Measurements from ENCODE around the gene LCN2. TPM values are rescaled to one million over a fixed set of nuclear protein-coding genes. Genes with fewer than 3 reads are reported as not detected.
"Not testable (repeated sequence)": the region's sequence is repeated elsewhere in the genome, so short reads cannot be mapped to it uniquely, and the experiment has no call there.

Gene LCN2
- total and polyA plus RNA-seq, 7 donors: 0.08 to 2.1 (median 0.80) TPM; not detected in 1

- TF ChIP-seq CTCF (IDR thresholded peaks at IDR 0.05): peak; percentile 45
- intact Hi-C loops (cut with DNase I); H3K36me3 ChIP-seq (ENCODE audit: insufficient read depth in 1 of 2, low read depth in 1 of 2); H3K4me3 ChIP-seq; H3K9me3 ChIP-seq; H3K27ac ChIP-seq; ATAC-seq; H3K27me3 ChIP-seq (ENCODE audit: insufficient read depth in 3 of 3, low read length in 2 of 3): not testable (repeated sequence)
- 25 to 29% (median 26%) methylated on average over 12 of the region's 12 CpGs for WGBS, 3 donors
- peaks cover 27% of the 10 kb centered on the region for H3K4me1 ChIP-seq
- DNase-seq: peak; percentile 55 to 70
These were observed 19.2 kb upstream of the LCN2 start for GRCh38 chr9:128129976-128130590.

DNA sequence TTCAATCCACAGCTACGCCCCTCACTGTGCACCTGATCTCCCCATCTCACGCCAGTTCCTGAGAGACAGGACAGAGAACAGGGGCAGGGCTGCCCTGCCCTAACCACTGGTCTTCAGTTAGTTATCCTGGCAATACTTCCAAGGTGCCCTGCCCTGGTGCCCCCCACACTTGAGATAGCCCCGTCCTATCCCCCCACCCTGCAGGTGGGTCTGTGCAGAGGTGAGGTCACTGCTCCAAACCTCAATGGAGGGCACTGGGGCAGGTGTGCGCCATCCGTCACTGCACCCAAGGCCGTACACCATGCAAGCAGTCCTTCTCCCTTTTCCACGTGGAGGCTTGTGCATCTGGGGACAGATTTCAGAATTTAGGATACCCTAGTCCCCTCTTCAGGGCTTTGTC lies 18.6 kb upstream of the LCN2 start:
- H3K4me3 ChIP-seq; intact Hi-C loops (cut with DNase I); H3K36me3 ChIP-seq (ENCODE audit: insufficient read depth in 1 of 2, low read depth in 1 of 2); ATAC-seq; H3K27ac ChIP-seq; H3K27me3 ChIP-seq (ENCODE audit: insufficient read depth in 3 of 3, low read length in 2 of 3); H3K9me3 ChIP-seq: not testable (repeated sequence)
- peak; percentile 6 to 34 for DNase-seq
- WGBS, 3 donors: 64 to 73% (median 72%) methylated on average over 6 to 7 of the region's 7 CpGs
- H3K4me1 ChIP-seq: peaks cover 21% of the 10 kb centered on the region

GRCh38 chr9:128131346-128131745 lies 17.9 kb upstream of the LCN2 start:
- H3K36me3 ChIP-seq (ENCODE audit: insufficient read depth in 1 of 2, low read depth in 1 of 2); H3K27ac ChIP-seq; H3K27me3 ChIP-seq (ENCODE audit: insufficient read depth in 3 of 3, low read length in 2 of 3); intact Hi-C loops (cut with DNase I); ATAC-seq; H3K9me3 ChIP-seq; H3K4me3 ChIP-seq: not testable (repeated sequence)
- H3K4me1 ChIP-seq: peaks cover 14% of the 10 kb centered on the region
- WGBS, 3 donors: 64 to 73% (median 70%) methylated on average over 8 of the region's 8 CpGs
- DNase-seq: peak; percentile 4 to 20

- DNase-seq: peak; percentile 30 to 57
- H3K27ac ChIP-seq; H3K4me1 ChIP-seq; intact Hi-C loops (cut with DNase I); ATAC-seq; H3K36me3 ChIP-seq (ENCODE audit: insufficient read depth in 1 of 2, low read depth in 1 of 2); H3K4me3 ChIP-seq; H3K9me3 ChIP-seq; H3K27me3 ChIP-seq (ENCODE audit: insufficient read depth in 3 of 3, low read length in 2 of 3): not testable (repeated sequence)
- WGBS, 3 donors: 15 to 31% (median 17%) methylated on average over 8 of the region's 8 CpGs
These were observed 17.1 kb upstream of the LCN2 start for GRCh38 chr9:128132139-128132538.

DNA sequence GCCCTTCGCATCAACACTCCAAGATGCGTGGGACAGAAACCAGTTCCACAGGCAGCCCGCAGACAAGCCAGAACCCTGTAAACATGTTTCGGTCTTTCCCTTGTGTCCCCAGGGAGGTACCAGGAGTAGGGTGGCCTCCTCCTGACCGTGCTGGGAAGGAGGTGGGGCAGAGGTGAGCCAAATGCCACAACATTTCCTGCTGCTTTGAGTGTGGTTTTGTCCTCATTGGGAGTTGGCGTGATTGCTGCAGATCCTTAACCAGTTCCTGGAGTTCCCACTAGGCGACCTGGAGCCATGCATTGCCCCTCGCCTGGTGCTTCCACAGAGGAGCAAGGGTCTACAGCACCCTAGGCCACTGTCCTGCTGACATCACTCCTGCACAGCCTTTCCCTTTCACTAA lies 13.7 kb upstream of the LCN2 start:
- intact Hi-C loops (cut with DNase I); H3K36me3 ChIP-seq (ENCODE audit: insufficient read depth in 1 of 2, low read depth in 1 of 2); H3K4me3 ChIP-seq; H3K9me3 ChIP-seq; H3K4me1 ChIP-seq; DNase-seq; H3K27me3 ChIP-seq (ENCODE audit: insufficient read depth in 3 of 3, low read length in 2 of 3); H3K27ac ChIP-seq; ATAC-seq: not testable (repeated sequence)
- 84 to 88% (median 87%) methylated on average over 8 of the region's 8 CpGs for WGBS, 3 donors

DNA sequence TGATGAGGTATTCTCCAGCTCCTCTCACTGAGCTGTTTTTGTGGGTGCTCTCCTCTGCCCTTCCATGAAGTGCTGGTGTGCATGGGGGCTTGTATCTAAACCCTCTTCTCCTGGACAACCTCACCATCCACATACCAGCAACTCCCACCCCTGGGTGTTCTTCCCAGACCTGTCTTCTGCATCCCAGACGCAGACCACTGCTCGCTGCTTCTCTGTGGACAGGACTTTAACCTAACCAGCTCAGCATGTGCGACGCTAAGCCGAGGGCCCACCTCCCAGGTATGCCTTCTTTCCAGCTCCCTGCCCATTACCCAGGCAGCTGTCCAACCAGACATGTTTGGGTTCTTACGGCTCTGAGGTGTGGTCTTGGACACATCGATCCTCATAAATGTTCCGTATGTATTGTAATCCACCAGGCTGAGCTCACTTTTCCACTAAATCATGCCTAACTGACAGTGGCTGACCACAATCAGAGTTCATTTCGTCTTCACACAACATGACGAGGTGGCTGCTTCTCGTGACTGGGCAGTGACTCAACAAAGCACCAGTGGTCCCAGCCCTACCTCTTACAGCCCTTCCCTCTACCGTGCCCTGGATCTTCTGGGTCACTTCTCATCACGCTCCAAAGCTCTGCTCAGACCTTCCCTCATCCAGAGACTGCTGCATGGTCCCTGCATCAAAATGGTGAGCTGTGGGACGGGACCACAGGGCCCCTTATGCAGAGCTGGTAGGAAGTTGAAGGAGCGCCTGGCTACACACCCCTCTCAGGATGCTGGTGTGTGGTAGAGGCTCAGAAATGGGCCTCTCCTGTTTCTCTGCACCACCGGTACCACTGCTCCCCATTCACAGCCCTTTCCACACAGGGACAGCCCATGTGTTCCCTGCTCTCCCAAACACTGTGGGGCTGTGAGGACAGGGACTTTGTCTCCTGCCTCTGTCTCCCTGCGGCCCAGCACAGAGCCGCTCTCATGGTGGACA lies 12.1 kb upstream of the LCN2 start:
- Histone ChIP-seq H3K4me3 (no peak overlapping the region), H3K36me3 (ENCODE audit: insufficient read depth in 1 of 2, low read depth in 1 of 2) (no peaks in the 10 kb centered on the region), H3K27me3 (ENCODE audit: insufficient read depth in 3 of 3, low read length in 2 of 3) (no peaks in the 10 kb centered on the region), H3K9me3 (no peaks in the 10 kb centered on the region), H3K4me1 (no peaks in the 10 kb centered on the region), H3K27ac (no peak overlapping the region)
- intact Hi-C loops (cut with DNase I): no loop called here
- DNase-seq: peak; percentile 3 to 24
- WGBS, 3 donors: 87 to 92% (median 92%) methylated on average over 18 of the region's 18 CpGs
- TF ChIP-seq CTCF (IDR thresholded peaks at IDR 0.05): no peak
- ATAC-seq: no peak
